Ascending aorta (tissue), 2 donors: ENCODE measurements around the gene SLC30A9. TPM values are rescaled to one million over a fixed set of nuclear protein-coding genes. Genes with fewer than 3 reads are reported as not detected.

Experiments
- DNase-seq, 2 donors: peaks; one replicate each; pipeline ENCODE4 v3.0.0-alpha.2; 2019; ENCODE audit warnings: low spot score in 2 of 2
- H3K27ac ChIP-seq, 2 donors: fragments of 200-600 bp; sonication (generic); one replicate each; pipeline ENCODE4 v1.5.1; 2016 to 2017; ENCODE audit warnings: mild to moderate bottlenecking in 1 of 2
- H3K27me3 ChIP-seq: fragments of 200-600 bp; sonication (generic); one replicate; pipeline ENCODE4 v1.5.1; 2017
- H3K36me3 ChIP-seq, 2 donors: fragments of 200-600 bp; sonication (generic); one replicate each; pipeline ENCODE4 v1.5.1; 2016
- H3K4me1 ChIP-seq, 2 donors: fragments of 200-600 bp; sonication (generic); one replicate each; pipeline ENCODE4 v1.5.1; 2016 to 2017; ENCODE audit warnings: mild to moderate bottlenecking in 1 of 2
- H3K4me3 ChIP-seq, 2 donors: fragments of 200-600 bp; sonication (generic); one replicate each; pipeline ENCODE4 v1.5.1; 2016 to 2017; ENCODE audit warnings: mild to moderate bottlenecking in 1 of 2
- H3K9me3 ChIP-seq, 2 donors: fragments of 200-600 bp; sonication (generic); one replicate each; pipeline ENCODE4 v1.5.1; 2016
- CTCF ChIP-seq, 3 experiments: fragments of 200-600 bp in 2 of 3; fragments of 450-650 bp in 1 of 3; sonication (generic) in 2 of 3; IDR thresholded peaks; one replicate each; pipeline ENCODE4 v1.5.1; 2016 to 2019; ENCODE audit warnings: antibody characterized with exemption in 3 of 3, mild to moderate bottlenecking in 1 of 3, moderate library complexity in 1 of 3
- intact Hi-C: fragments of 100-400 bp; cut with DNase I; formaldehyde crosslinking; loops from one replicate; pipeline ENCODE4 v1.15.1; 2023
- total RNA-seq: library from RNA; depleted of rRNA; stranded (reverse); fragments of >200 nt; gene quantifications from one replicate; pipeline ENCODE4 v1.1.0, GENCODE V29; 2016

Gene SLC30A9
- total RNA-seq, 1 donor from 2014 or later = 41.0 TPM

GRCh38 chr4:42133006-42133405 is 142.7 kb downstream of the SLC30A9 start:
- Histone ChIP-seq H3K4me3 (no peak overlapping the region), H3K27me3 (no peaks in the 10 kb centered on the region), H3K36me3 (no peaks in the 10 kb centered on the region), H3K4me1 (no peaks in the 10 kb centered on the region), H3K9me3 (no peaks in the 10 kb centered on the region), H3K27ac (no peak overlapping the region)
- TF ChIP-seq CTCF (IDR thresholded peaks at IDR 0.05) = no peak
- DNase-seq = no peak
- intact Hi-C loops = no loop called here

GRCh38 chr4:42136371-42136770 is 146.0 kb downstream of the SLC30A9 start:
- Histone ChIP-seq H3K27me3 (no peaks in the 10 kb centered on the region), H3K9me3 (no peaks in the 10 kb centered on the region), H3K4me3 (no peak overlapping the region), H3K27ac (no peak overlapping the region), H3K4me1 (no peaks in the 10 kb centered on the region), H3K36me3 (no peaks in the 10 kb centered on the region)
- TF ChIP-seq CTCF (IDR thresholded peaks at IDR 0.05) = no peak
- DNase-seq = no peak
- intact Hi-C loops = no loop called here

Other genes starting within 250 kb of the SLC30A9 start
- gene PHOX2B, start 241.8 kb upstream of the SLC30A9 start, total RNA-seq = not detected
- gene TMEM33, start 55.1 kb upstream of the SLC30A9 start, total RNA-seq = 65.1 TPM
- gene DCAF4L1, start 8.8 kb upstream of the SLC30A9 start, total RNA-seq = 0.11 TPM
- gene BEND4, start 162.1 kb downstream of the SLC30A9 start, total RNA-seq = not detected